Astrocyte of the cerebellum (primary cell): ENCODE measurements around the gene PDE6A.

Source experiments
- DNase-seq: peaks from one replicate; pipeline ENCODE4 v3.0.0-alpha.2; 2011; ENCODE audit warnings: low read depth
- H3K4me3 ChIP-seq: 2 replicates; pipeline ENCODE4 v1.5.1; 2011; ENCODE audit warnings: mild to moderate bottlenecking, low read depth, low read length, moderate library complexity
- CTCF ChIP-seq: IDR thresholded peaks from 2 replicates; pipeline ENCODE4 v1.5.1; 2012; ENCODE audit warnings: low read length, low read depth, moderate library complexity, mild to moderate bottlenecking; ENCODE audit errors: missing control alignments
- in situ Hi-C: cut with HindIII; loops from 2 replicates; pipeline ENCODE4 v1.10.0; 2017; ENCODE audit warnings: low sequenced_read_pairs

The PDE6A gene

DNA sequence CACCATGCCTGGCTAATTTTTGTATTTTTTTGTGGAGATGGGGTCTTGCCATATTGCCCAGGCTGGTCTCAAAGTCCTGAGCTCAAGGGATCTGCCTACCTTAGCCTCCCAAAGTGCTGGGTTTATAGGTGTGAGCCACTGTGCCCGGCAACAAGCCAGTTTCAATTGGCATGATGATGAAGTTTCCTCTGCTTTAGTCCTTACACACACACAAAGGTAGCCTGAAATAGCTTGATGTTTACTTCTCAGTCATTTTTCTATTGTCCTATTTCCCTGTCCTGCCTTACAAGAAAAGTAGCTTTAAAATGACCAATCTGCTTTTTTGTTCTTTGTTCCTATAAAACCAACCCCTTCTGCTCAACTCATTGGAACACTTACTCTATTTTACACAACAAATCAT is 33.6 kb downstream of the PDE6A start:
- DNase-seq, result no peak
- no peak overlapping the region for H3K4me3 ChIP-seq
- TF ChIP-seq CTCF, result no peak
- in situ Hi-C loops, result no loop called here

- TF ChIP-seq CTCF, result no peak
- in situ Hi-C loops, result no loop called here
- no peak for DNase-seq
- H3K4me3 ChIP-seq, result no peak overlapping the region
Observed at GRCh38 chr5:149907828-149908227, 36.8 kb downstream of the PDE6A start.

DNA sequence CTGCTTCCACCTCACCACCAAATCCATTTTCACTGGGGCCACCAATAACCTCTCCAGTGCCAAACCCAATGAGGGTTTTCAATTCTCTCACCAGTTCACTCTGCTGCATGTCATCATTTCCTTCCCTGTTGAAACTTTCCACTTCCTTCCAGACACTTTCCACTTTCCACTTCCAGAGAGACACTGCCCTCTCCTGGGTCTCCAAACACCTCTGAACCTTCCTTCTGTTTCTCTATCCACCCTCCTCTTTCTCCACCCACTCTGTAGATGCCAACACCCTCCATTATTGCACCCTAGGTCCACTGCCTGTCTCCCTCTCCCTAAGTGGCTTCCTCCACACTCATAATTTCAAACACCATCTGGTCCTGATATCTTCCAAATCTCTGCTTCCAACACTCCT is 39.6 kb downstream of the PDE6A start:
- in situ Hi-C loops, result no loop called here
- DNase-seq, result no peak
- TF ChIP-seq CTCF, result no peak
- no peak overlapping the region for H3K4me3 ChIP-seq

GRCh38 chr5:149904293-149904886 is 40.2 kb downstream of the PDE6A start:
- TF ChIP-seq CTCF, result no peak
- no peak overlapping the region for H3K4me3 ChIP-seq
- no peak for DNase-seq
- in situ Hi-C loops, result no loop called here

- no peak overlapping the region for H3K4me3 ChIP-seq
- no peak for DNase-seq
- in situ Hi-C loops, result no loop called here
- no peak for TF ChIP-seq CTCF
Observed at GRCh38 chr5:149903404-149903803, 41.2 kb downstream of the PDE6A start.

GRCh38 chr5:149902177-149902576 is 42.4 kb downstream of the PDE6A start:
- DNase-seq, result no peak
- no peak overlapping the region for H3K4me3 ChIP-seq
- no peak for TF ChIP-seq CTCF
- in situ Hi-C loops, result no loop called here

DNA sequence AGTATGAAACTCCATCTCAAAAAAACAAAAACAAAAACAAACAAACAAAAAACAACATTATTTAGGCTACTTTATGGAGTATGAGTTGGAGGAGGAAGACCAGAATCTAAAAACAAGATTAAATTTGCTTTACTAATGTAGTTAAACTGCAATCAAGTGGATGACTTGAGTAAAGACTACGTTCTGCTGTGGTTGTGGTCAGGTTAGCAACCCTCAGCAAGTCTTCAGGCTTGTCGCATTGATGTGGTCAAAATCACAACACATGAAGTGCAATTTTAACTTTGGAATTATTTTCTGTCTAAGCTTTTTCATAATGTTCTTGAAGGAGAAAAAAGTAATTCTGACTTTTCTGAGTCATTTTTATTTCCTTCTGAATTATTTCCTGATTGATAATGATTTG is 43.1 kb downstream of the PDE6A start:
- no peak overlapping the region for H3K4me3 ChIP-seq
- in situ Hi-C loops, result no loop called here
- TF ChIP-seq CTCF, result no peak
- DNase-seq, result no peak
